GM18858 (cell line): ENCODE measurements around the gene VEGFA.

ENCODE experiments used
- ATAC-seq: cut with Tn5 transposase; IDR thresholded peaks from one replicate; pipeline ENCODE4 v1.9.1; 2021; ENCODE audit not compliant: unreplicated experiment

VEGFA gene

GRCh38 chr6:43769526-43770371, at the start of gene VEGFA:
TSS of gene VEGFA (plus strand) at chr6:43770211.
- peak; percentile 42 for ATAC-seq

GRCh38 chr6:43720999-43721398, 49.0 kb upstream of the VEGFA start:
- no peak for ATAC-seq

DNA sequence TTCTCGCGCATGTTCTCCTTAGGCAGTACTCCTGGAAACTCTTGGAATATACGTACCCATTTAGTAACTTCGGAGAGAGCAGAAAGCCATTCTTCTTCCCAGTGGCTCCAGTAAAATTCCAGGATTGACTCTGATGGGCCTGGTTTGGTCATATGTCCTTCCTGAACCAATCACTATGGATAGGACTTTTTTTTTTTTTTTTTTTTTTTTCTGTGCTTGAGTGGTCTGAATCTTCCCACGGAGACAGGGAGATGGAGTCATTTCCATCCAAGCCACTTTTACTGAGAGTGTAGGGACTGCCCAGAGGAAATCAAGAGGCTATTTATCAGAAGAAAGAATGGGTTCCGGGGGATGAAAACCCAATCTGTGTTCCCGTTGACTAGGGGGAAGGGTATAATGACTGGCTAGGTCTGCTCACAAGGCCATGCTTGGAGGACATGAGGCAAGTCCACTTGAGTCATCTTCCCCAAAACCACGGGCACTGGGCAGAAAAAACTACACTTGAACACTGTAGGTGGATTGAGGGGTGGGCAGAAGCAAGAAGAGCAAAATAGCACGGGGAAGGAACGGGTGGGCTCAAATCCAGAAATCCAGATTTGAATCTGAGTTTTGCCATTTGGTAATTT, 47.0 kb upstream of the VEGFA start:
- ATAC-seq, result no peak

DNA sequence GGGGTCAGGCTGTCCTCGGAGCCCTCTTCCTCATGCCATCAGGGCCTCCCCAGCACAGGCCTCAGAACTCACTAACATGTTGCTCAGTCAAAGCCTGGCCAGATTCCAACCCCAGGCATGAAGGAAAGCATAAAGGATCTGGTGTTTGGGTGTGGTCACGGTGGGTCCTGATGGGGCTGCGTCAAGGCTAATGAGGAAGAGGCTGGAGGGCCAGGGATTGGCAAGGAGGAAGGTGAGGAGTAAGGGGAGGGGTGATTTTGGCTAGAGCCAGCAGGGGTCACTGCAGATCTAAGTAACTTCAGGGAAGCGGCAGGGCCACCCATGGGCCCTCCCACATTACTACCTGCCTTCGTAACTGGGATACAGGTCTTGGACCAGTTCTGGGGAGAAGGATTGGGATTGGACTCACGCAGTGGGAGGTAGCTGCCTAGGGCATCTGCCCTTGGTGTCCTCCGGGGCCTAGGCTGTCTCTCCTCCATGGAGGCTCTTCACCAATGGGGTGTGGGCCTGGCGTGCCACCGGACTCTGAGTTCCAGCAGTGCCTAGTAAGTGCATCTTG, 46.2 kb upstream of the VEGFA start:
- ATAC-seq, result peak; percentile 48

GRCh38 chr6:43724354-43724753, 45.7 kb upstream of the VEGFA start:
- no peak for ATAC-seq

DNA sequence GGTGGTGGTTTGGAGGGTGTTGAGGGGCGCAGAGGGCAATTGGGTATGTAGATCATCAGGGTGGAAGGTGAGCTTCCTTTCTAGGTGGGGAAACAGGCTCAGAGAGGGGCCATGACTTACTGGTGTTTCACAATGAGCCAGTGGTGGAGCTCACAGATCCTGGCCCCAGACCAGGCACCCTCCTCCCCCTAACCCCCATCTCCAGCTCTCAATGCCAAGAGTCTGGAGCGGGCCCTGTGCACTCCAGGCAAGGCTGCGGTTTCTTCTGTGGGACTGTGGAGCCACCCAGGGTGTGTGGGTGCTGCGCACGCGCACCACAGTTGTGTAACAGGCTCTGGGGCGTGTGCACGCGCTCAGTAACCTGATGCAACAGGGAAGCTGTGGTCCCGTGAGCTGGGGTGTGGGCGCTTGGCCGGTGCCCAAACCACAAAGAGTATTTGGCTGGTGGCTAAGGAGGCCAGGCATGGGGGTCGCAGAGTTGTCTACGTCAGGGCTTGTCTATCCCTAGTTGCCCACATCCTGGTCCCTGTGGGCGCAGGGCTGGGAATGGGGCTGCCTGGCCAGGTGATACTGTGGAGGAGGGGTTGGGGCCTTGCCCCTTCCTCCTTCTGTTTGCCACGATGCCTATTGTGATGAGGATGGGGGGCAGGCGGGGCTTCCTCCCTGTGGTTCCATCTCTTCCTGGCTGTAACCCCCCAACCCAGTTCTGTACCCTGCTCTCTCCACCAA, 44.9 kb upstream of the VEGFA start:
- peak; percentile 65 for ATAC-seq

GRCh38 chr6:43725643-43726580, 44.1 kb upstream of the VEGFA start:
- ATAC-seq, result no peak

DNA sequence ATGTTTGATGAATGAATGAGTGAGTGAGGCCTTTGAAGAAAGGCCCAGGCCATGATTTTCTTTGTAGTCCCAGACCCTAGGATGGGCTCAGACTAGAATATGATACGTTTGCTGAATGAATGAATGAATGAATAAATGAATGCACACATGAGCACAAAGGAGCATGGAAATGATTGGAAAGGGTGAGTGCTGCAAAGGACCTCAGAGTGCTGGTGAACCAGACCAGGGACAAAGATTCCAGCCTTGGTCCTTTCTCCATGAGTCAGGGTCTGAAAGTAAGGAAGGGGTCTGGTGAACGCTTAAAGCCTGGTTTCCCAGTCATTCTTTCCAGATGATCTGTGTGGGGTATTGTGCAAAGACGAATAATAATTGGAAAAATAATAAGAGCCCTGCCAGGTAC, 42.4 kb upstream of the VEGFA start:
- no peak for ATAC-seq

DNA sequence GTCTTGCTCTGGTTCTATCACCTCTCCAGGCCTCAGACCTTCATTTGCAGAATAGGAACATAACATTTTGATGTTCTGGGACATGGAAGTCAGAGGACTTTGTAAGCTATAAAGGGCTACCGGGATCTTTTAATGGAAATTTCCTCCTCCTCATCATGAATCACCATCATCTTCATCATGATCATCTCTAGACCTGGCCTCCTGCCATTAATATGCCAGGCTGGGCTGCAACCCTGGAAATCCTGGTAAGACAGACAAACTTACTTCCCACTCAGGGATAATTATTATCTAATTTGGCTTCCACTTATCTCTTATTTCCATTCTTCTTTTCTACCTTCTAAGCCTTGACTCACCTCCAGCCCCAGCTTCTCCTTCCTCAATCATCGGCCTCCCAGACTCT, 41.4 kb upstream of the VEGFA start:
- ATAC-seq, result no peak

GRCh38 chr6:43729537-43729936, 40.5 kb upstream of the VEGFA start:
- no peak for ATAC-seq

GRCh38 chr6:43730634-43731033, 39.4 kb upstream of the VEGFA start:
- ATAC-seq, result no peak

DNA sequence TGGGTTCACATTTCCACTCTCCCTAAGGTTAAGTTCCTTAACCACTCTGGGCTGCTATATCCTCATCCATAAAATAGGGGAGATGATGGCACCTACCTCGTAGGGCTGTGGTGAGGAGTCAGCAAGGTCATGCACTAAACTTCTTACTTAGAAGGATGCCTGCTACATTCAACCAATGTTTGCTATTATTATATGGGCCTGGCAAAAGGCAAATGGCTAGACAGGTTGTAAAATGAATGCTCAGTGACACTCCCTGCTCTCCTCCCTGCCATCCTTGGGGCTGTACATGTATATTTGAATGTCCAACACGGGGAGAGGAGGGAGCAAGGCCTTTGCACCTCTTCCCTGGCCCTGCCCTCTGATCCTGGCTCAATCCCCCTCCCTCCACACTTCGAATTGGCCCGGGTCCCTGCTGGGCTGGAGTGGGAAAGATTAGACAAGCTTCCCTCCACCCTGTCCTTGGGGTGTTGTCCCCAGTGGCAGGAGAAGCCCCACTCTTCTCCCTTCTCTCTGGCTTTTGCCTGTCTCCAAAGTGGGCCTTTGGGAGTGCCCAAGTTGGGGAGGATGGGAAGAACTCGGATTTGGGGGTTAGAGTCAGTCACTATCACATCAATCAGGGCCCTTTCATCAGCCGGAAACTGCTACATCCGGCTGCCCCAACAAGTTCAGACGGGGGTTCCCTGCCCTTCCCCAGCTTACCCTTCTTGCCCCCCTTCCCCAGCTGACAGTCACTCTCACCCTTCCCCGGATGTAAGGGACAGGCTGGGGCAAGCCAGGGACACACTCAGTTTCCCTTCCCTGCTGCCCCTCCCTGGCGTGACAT, 36.3 kb upstream of the VEGFA start:
- ATAC-seq, result no peak

GRCh38 chr6:43734294-43734665, 35.7 kb upstream of the VEGFA start:
- no peak for ATAC-seq

GRCh38 chr6:43735642-43736199, 34.3 kb upstream of the VEGFA start:
- ATAC-seq, result no peak

- ATAC-seq, result no peak
Observed at GRCh38 chr6:43736211-43736786, 33.7 kb upstream of the VEGFA start.

DNA sequence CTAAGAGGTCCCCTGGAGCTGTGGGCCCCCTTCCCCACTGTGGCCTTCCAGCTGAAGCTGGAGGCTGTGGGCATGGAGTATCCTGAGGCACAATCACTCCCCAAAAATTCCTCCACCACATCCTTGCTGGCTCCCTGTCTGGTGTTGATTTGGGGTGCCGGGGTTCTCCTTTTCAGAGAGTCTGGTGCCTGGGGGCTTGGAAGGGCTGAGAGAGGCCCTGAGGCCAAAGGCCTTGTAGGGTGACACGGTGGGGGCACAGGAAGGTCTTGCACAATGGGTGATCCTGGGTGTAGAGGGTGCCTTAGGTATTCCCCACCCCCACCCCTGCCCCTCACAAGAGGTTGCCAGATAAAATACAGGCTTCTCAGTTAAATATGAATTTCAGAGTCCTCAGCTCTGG, 33.2 kb upstream of the VEGFA start:
- no peak for ATAC-seq

DNA sequence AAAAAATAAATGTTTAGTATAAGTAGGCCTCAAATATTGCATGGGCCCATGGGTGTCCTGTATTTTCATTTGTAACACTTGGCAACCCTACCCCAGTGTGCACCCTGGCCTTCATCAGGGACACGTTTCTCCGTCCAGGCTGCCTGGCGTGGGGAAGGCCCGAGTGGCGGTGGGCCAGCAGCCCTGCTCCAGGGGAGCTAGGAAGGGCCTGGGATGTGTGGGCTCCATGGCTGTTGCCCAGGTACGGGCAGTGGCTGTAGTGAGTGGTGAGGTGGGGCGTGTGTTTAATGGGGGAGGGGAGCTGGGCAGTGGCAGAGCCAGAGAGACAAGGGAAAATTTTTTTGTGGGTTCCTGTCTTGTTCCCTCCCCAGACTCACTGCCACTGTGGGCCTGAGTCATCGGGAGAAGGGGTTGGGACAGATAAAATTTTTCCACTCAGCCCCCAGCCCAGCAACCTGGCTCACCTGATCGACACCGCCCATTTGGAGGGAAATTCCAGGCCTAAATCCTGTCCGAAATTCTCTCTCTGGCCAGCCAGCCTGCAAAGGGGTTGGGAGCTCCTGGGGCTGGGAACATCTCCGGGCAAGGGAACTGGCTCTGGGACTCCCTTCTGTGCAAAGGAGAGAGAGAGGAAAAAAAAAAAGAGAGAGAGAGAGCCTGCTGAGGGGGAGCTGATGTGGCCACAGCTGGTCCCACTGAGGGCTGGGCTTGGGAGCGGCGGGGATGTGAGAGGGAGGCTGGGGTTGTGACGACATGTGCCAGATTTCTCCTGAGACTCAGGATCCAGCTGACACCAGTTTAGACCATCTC, 32.5 kb upstream of the VEGFA start:
- ATAC-seq, result no peak

DNA sequence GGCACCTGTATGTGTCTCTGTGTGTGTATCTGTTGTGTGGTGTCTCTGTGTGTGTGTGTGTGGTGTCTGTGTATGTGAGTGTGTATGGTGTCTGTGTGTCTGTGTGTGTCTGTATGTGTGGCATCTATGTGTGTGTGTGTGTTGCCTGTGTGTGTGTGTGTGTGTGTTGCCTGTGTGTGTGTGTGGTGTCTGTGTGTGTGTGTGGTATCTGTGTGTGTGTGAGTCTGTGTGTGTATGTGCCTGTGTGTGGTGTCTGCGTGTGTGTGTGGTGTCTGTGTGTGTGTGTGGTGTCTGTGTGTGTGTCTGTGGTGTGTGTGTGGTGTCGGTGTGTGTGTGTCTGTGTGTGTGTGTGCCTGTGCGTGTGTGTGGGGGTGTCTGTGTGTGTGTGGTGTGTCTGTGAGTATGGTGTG, 31.7 kb upstream of the VEGFA start:
- ATAC-seq, result no peak
